BE2C (cell line): ENCODE measurements around the gene SH3TC1.

Source experiments
- DNase-seq: peaks from one replicate; pipeline ENCODE4 v3.0.0-alpha.2; 2020
- H3K27me3 ChIP-seq: fragments of 250-450 bp; sonication (Bioruptor Pico); 2 replicates; pipeline ENCODE4 v1.5.1; 2020; ENCODE audit warnings: mild to moderate bottlenecking
- H3K36me3 ChIP-seq: fragments of 250-450 bp; sonication (Bioruptor Pico); 2 replicates; pipeline ENCODE4 v1.5.1; 2020; ENCODE audit warnings: mild to moderate bottlenecking
- H3K4me1 ChIP-seq: fragments of 250-450 bp; sonication (Bioruptor Pico); 2 replicates; pipeline ENCODE4 v1.5.1; 2020
- H3K4me3 ChIP-seq: 2 replicates; pipeline ENCODE4 v1.5.1; 2011; ENCODE audit warnings: low read depth, low read length
- H3K9me3 ChIP-seq: fragments of 250-450 bp; sonication (Bioruptor Pico); 2 replicates; pipeline ENCODE4 v1.5.1; 2020
- TF ChIP-seq, protein P1 (sequence below): IDR thresholded peaks from 2 replicates; pipeline ENCODE4 v1.5.1; 2012; ENCODE audit warnings: mild to moderate bottlenecking, low read depth, low read length

Gene SH3TC1

DNA sequence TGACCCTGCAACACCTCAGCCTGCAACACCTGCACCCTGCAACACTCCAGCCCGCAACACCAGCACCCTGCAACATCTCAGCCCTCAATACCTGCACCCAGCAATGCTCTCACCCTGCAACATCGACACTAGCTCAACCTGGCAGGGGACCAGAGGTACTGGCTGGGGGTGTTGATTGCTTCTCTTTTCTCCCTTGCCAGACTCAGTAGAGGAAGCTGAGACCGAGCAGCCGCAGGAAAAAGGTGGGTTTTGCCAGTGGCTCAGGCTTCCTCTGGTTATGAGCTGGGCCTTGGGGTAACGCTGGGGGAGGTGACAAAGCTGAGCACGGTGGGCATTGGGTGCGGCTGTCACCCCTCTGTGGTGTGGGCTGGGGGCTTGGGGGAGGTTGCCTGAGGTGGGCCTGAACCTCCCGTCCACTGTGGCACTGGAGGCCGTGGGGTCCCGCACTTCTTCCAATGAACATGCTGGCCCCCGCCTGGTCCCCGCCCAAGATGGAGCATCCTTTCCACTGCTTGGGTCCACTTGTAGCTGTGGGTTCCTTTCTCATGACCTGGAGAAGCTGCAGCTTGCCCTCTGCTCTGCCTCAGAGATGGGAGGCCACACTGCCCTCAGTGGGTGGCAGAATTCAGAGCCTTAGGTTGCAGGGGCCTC lies 26.0 kb downstream of the SH3TC1 start:
- Histone ChIP-seq H3K4me3 (no peak overlapping the region), H3K4me1 (peaks cover 23% of the 10 kb centered on the region), H3K36me3 (peaks cover 29% of the 10 kb centered on the region), H3K9me3 (no peaks in the 10 kb centered on the region), H3K27me3 (no peaks in the 10 kb centered on the region)
- TF ChIP-seq, protein P1, sequence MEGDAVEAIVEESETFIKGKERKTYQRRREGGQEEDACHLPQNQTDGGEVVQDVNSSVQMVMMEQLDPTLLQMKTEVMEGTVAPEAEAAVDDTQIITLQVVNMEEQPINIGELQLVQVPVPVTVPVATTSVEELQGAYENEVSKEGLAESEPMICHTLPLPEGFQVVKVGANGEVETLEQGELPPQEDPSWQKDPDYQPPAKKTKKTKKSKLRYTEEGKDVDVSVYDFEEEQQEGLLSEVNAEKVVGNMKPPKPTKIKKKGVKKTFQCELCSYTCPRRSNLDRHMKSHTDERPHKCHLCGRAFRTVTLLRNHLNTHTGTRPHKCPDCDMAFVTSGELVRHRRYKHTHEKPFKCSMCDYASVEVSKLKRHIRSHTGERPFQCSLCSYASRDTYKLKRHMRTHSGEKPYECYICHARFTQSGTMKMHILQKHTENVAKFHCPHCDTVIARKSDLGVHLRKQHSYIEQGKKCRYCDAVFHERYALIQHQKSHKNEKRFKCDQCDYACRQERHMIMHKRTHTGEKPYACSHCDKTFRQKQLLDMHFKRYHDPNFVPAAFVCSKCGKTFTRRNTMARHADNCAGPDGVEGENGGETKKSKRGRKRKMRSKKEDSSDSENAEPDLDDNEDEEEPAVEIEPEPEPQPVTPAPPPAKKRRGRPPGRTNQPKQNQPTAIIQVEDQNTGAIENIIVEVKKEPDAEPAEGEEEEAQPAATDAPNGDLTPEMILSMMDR = no peak
- no peak for DNase-seq

DNA sequence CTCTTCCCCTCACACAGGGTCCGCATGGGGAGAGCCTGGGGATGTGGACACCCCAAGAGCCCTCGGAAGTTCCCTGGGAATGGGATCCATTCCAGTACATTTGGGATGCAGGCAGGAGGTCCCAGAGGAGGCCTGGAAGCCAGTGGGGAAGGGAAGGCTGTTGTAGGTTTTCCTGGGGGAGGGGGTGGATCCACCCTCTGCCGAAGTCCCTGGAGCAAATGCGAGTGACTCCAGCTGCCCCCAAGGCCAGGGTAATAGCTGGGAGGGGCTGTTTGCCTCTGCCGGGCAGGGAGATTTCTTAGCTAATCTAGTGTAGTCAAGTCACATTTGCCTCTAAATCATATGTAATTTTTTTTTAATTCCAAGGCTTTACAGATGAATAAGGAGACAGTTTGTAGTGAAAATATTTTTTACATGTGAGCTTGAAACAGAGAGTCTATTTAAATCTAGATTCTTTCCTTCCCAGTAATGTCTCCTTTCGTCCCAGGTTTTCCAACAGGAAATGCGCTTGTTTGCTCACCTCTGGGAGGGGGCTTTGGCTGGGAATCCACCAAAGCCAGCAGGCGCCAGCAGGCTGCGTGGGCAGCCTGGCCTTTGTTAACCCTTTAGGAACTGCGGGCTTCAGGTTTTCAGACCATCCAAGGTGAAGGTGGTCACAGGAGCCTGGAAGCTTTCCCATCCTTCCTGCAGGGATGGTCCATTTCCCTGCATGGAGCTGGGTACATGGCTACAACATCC lies 26.8 kb downstream of the SH3TC1 start:
- Histone ChIP-seq H3K4me3 (no peak overlapping the region), H3K27me3 (no peaks in the 10 kb centered on the region), H3K4me1 (peaks cover 23% of the 10 kb centered on the region), H3K9me3 (no peaks in the 10 kb centered on the region), H3K36me3 (peaks cover 28% of the 10 kb centered on the region)
- no peak for DNase-seq
- TF ChIP-seq, protein P1 = no peak

DNA sequence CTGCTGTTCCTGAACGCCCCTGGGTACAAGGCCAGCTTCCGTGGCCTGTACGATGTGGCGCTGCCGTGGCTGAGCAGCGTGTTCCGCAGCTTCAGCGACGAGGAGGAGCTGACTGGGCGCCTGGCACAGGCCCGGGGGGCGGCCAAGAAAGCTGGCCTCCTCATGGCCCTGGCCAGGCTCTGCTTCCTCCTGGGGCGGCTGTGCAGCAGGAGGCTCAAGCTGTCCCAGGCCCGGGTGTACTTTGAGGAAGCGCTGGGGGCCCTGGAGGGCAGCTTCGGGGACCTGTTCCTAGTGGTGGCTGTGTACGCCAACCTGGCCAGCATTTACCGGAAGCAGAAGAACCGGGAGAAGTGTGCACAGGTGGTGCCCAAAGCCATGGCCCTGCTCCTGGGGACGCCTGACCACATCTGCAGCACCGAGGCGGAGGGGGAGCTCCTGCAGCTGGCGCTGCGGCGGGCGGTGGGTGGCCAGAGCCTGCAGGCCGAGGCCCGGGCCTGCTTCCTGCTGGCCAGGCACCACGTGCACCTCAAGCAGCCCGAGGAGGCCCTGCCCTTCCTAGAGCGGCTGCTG lies 28.2 kb downstream of the SH3TC1 start:
- Histone ChIP-seq H3K36me3 (peaks cover 28% of the 10 kb centered on the region), H3K4me1 (peaks cover 17% of the 10 kb centered on the region), H3K4me3 (no peak overlapping the region), H3K9me3 (no peaks in the 10 kb centered on the region), H3K27me3 (no peaks in the 10 kb centered on the region)
- DNase-seq = no peak
- TF ChIP-seq, protein P1 = no peak

DNA sequence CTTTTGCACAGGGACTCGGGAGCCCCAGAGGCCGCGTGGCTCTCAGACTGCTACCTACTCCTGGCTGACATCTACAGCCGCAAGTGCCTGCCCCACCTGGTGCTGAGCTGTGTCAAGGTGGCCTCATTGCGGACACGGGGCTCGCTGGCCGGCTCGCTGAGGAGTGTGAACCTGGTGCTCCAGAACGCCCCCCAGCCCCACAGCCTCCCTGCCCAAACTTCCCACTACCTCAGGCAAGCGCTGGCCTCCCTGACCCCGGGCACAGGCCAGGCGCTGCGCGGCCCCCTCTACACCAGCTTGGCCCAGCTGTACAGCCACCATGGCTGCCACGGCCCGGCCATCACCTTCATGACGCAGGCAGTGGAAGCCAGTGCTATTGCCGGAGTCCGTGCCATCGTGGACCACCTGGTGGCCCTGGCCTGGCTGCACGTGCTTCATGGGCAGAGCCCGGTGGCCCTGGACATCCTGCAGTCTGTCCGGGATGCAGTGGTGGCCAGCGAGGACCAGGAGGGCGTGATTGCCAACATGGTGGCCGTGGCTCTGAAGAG lies 28.8 kb downstream of the SH3TC1 start:
- peaks cover 17% of the 10 kb centered on the region for H3K4me1 ChIP-seq
- no peak for DNase-seq
- H3K9me3 ChIP-seq = no peaks in the 10 kb centered on the region
- H3K36me3 ChIP-seq = peaks cover 25% of the 10 kb centered on the region
- TF ChIP-seq, protein P1 = no peak
- no peaks in the 10 kb centered on the region for H3K27me3 ChIP-seq
- H3K4me3 ChIP-seq = no peak overlapping the region

DNA sequence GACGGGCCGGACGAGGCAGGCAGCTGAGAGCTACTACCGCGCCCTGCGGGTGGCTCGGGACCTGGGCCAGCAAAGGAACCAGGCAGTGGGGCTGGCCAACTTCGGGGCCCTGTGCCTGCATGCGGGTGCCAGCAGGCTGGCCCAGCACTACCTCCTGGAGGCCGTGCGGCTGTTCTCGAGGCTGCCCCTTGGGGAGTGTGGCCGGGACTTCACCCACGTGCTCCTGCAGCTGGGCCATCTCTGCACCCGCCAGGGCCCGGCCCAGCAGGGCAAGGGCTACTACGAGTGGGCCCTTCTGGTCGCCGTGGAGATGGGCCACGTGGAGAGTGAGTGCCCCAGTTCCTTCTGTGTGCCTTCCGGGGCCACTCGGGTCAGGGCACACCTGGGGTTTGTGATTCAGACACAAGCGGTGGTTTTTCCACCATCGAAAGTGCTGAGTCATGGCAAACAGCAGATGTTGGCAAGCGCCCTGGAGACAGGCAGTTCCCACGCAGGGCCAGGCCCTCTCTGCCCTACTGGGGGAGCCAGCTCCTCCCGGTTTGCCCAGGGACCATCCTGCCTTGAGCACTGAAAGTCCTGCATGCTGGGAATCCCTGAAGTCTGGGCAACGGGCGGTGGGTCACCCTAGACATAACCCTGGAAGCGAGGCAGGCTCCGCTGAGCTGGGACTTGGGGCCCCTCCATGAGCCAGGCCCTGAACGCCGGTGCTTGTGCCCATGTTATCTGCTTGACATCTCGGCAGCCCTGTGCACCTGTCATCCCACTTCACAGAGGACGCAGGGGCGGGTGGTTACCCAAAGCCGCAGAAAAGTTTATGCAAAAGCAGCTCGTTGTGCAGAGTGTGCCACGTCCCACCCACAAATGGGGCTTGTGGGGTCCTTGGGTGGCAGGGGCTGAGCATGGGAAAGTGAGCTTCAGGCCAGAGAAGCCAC lies 29.5 kb downstream of the SH3TC1 start:
- TF ChIP-seq, protein P1 = no peak
- no peaks in the 10 kb centered on the region for H3K9me3 ChIP-seq
- H3K4me3 ChIP-seq = no peak overlapping the region
- DNase-seq = peak; percentile 57
- H3K36me3 ChIP-seq = peaks cover 20% of the 10 kb centered on the region
- no peaks in the 10 kb centered on the region for H3K27me3 ChIP-seq
- H3K4me1 ChIP-seq = peaks cover 17% of the 10 kb centered on the region
